Left renal pelvis (tissue), 4 donors: Measurements from ENCODE around the gene PARP16. TPM values are rescaled to one million over a fixed set of nuclear protein-coding genes. Genes with fewer than 3 reads are reported as not detected.

Experiments
- DNase-seq, 4 donors: peaks; one replicate each; pipeline ENCODE4 v3.0.0-alpha.2; 2013; ENCODE audit warnings: low read depth in 4 of 4, low spot score in 3 of 4
- polyA plus RNA-seq, 4 donors: library from polyadenylated mRNA; unstranded; fragments of 120-200 nt; gene quantifications; one replicate each; pipeline ENCODE4 v1.2.1, GENCODE V29; 2013; ENCODE audit not compliant: insufficient read length in 4 of 4

PARP16 gene
- polyA plus RNA-seq, 4 donors: 17.7 to 24.0 (median 19.4) TPM

GRCh38 chr15:65209701-65210643 is 76.7 kb downstream of the PARP16 start:
- DNase-seq: no peak

GRCh38 chr15:65208647-65209046 is 78.0 kb downstream of the PARP16 start:
- no peak for DNase-seq

Other genes with a start within 250 kb of the PARP16 start
- gene SLC51B, start 241.5 kb downstream of the PARP16 start, polyA plus RNA-seq: 10 to 100 TPM in 2 of 4 donors, 1 to 10 TPM in 2; 1.5 to 10.9 (median 8.9) TPM
- 10 to 100 TPM in 1 of 4 donors, 1 to 10 TPM in 3; 6.5 to 11.5 (median 7.5) TPM for gene RASL12, start 218.9 kb downstream of the PARP16 start, polyA plus RNA-seq
- gene KBTBD13, start 210.1 kb downstream of the PARP16 start, polyA plus RNA-seq: under 1 TPM in 1 of 4 donors, not detected in 3; 0.05 TPM
- gene UBAP1L, start 171.7 kb downstream of the PARP16 start, polyA plus RNA-seq: 1 to 10 TPM; 2.3 to 8.7 (median 5.0) TPM
- gene PDCD7, start 153.1 kb downstream of the PARP16 start, polyA plus RNA-seq: 10 to 100 TPM; 28.2 to 36.3 (median 32.0) TPM
- 10 to 100 TPM; 50.8 to 73.0 (median 71.4) TPM for gene CLPX, start 101.5 kb downstream of the PARP16 start, polyA plus RNA-seq
- 1 to 10 TPM; 3.5 to 8.7 (median 4.3) TPM for gene CILP, start 75.4 kb downstream of the PARP16 start, polyA plus RNA-seq
- gene RNU5A-1, start 9.2 kb upstream of the PARP16 start, polyA plus RNA-seq: not detected
- not detected for gene RNU5B-1, start 17.8 kb upstream of the PARP16 start, polyA plus RNA-seq
- gene IGDCC3, start 91.1 kb upstream of the PARP16 start, polyA plus RNA-seq: 10 to 100 TPM in 1 of 4 donors, 1 to 10 TPM in 3; 4.1 to 11.9 (median 7.3) TPM
- 10 to 100 TPM; 12.5 to 16.6 (median 14.4) TPM for gene IGDCC4, start 136.1 kb upstream of the PARP16 start, polyA plus RNA-seq
- 10 to 100 TPM; 22.9 to 30.0 (median 25.9) TPM for gene DPP8, start 230.8 kb upstream of the PARP16 start, polyA plus RNA-seq
- 100 to 1,000 TPM; 109 to 193 (median 175) TPM for gene HACD3, start 243.6 kb upstream of the PARP16 start, polyA plus RNA-seq